ENCODE measurements around the gene IMMT.

The IMMT gene

GRCh38 chr2:86147793-86148192 lies 47.5 kb downstream of the IMMT start:
- no peak for TF ChIP-seq GATA2 (IDR thresholded peaks at IDR 0.05; ENCODE audit: low read depth, low read length)
- TF ChIP-seq GATA3 (IDR thresholded peaks at IDR 0.05; ENCODE audit: low read depth, low read length): no peak

- no peak for TF ChIP-seq GATA3 (IDR thresholded peaks at IDR 0.05; ENCODE audit: low read depth, low read length)
Measured at GRCh38 chr2:86143926-86144685, 51.2 kb downstream of the IMMT start.

- no peak for TF ChIP-seq GATA2 (IDR thresholded peaks at IDR 0.05; ENCODE audit: low read depth, low read length)
- no peak for TF ChIP-seq GATA3 (IDR thresholded peaks at IDR 0.05; ENCODE audit: low read depth, low read length)
Measured at GRCh38 chr2:86143307-86143706, 52.0 kb downstream of the IMMT start.

GRCh38 chr2:86142436-86143257 lies 52.6 kb downstream of the IMMT start:
- TF ChIP-seq GATA3 (IDR thresholded peaks at IDR 0.05; ENCODE audit: low read depth, low read length) (no peak), GATA2 (IDR thresholded peaks at IDR 0.05; ENCODE audit: low read depth, low read length) (no peak)

DNA sequence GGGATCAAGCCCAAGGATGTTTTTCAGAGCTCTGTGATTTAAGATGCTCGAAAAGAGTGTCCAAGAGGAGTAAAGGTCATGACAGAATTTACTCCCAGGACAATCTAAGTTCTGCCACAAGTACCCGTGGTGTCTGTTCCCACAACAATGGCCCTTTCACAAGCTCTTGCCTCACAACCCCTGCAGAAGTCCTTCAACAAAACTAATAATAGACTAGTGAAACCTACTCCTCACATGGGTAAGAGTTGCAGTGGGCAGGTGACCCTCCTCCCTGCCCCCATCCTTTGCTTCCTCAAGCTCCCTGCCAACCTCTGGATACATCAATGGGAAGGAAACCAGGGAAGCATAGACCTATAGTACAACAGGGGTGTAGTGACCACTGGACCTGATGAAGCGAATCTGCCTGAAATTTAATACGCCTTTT lies 54.3 kb downstream of the IMMT start:
- TF ChIP-seq GATA3 (IDR thresholded peaks at IDR 0.05; ENCODE audit: low read depth, low read length) (no peak), GATA2 (IDR thresholded peaks at IDR 0.05; ENCODE audit: low read depth, low read length) (no peak)

DNA sequence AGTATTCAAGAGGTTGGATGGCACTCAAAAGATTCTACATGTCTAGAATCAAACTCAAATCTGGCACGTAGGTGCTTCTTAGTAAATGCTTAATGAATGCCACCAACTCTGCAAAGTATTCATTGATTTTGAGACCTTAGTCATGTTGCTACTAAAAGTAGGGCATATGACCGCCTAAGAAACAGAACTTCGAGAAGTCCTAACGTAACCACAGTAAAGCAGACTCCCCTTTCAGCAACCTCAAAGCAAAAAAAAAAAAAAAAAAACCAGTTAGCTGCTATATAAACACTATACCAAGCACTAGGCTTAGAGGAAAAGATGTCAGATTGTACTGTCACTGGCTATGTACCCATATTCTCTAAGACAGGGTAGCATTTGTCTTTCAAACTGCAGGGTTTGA lies 55.3 kb downstream of the IMMT start:
- TF ChIP-seq GATA3 (IDR thresholded peaks at IDR 0.05; ENCODE audit: low read depth, low read length) (no peak), GATA2 (IDR thresholded peaks at IDR 0.05; ENCODE audit: low read depth, low read length) (no peak)

- TF ChIP-seq GATA3 (IDR thresholded peaks at IDR 0.05; ENCODE audit: low read depth, low read length): no peak
- TF ChIP-seq GATA2 (IDR thresholded peaks at IDR 0.05; ENCODE audit: low read depth, low read length): no peak
Measured at GRCh38 chr2:86138736-86139625, 56.3 kb downstream of the IMMT start.

DNA sequence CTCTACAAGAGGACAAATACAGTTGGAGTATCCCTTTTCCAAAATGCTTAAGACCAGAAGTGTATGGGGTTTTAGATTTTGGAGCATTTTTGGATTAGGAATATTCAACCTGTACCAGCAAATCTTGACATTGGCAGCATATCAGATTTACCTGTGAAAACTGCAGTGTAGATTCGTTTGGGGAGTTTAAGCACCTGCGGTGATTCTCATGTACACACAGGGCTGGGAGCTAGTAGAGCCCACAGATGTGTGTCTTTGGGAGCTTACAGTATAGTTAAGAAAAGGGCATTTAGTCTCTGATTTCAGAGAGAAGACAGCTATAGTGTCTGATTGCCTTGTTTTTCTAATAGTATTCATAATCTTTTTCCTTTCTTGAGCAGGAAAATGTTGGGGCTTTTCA lies 59.1 kb downstream of the IMMT start:
- no peak for TF ChIP-seq GATA2 (IDR thresholded peaks at IDR 0.05; ENCODE audit: low read depth, low read length)
- TF ChIP-seq GATA3 (IDR thresholded peaks at IDR 0.05; ENCODE audit: low read depth, low read length): no peak

- TF ChIP-seq GATA2 (IDR thresholded peaks at IDR 0.05; ENCODE audit: low read depth, low read length) (no peak), GATA3 (IDR thresholded peaks at IDR 0.05; ENCODE audit: low read depth, low read length) (no peak)
Measured at GRCh38 chr2:86135653-86136052, 59.6 kb downstream of the IMMT start.

DNA sequence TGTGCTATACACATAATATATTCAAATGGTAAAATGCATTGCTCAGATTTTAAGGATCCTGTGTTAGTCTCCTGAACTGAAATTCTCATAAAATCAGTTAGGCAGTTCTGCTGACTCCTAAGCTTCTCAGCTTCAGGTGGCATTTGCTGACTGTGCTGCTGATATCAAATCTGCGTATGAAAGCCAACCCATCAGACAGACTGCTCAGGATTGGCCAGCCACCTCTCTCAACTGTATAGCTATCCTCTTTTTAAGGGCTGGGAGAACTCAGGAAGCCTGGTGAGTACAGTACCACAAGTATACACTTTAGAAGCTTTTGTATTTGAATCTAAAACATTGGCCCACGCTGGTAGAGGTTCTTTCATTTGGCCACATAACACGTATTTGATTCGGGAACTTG lies 60.6 kb downstream of the IMMT start:
- TF ChIP-seq GATA3 (IDR thresholded peaks at IDR 0.05; ENCODE audit: low read depth, low read length) (no peak), GATA2 (IDR thresholded peaks at IDR 0.05; ENCODE audit: low read depth, low read length) (no peak)

DNA sequence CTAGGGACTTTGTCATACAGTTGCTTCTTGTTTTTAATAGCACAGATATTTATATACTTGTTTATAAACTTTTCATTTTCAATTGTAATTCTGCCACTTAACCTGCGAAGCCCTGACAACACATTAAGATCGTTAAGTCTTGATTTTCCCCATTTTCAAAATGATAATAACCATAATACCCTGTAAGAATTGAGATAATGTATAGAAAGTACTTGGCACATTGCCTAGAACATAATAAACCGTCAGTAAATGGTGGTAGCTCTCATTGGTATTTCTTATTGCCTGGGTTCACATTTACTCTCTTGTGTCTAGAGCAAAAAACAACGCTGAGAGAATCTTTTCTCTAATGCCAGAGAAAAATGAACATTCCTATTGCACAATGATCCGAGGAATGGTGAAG lies 70.6 kb downstream of the IMMT start:
- TF ChIP-seq GATA2 (IDR thresholded peaks at IDR 0.05; ENCODE audit: low read depth, low read length): no peak
- TF ChIP-seq GATA3 (IDR thresholded peaks at IDR 0.05; ENCODE audit: low read depth, low read length): no peak

DNA sequence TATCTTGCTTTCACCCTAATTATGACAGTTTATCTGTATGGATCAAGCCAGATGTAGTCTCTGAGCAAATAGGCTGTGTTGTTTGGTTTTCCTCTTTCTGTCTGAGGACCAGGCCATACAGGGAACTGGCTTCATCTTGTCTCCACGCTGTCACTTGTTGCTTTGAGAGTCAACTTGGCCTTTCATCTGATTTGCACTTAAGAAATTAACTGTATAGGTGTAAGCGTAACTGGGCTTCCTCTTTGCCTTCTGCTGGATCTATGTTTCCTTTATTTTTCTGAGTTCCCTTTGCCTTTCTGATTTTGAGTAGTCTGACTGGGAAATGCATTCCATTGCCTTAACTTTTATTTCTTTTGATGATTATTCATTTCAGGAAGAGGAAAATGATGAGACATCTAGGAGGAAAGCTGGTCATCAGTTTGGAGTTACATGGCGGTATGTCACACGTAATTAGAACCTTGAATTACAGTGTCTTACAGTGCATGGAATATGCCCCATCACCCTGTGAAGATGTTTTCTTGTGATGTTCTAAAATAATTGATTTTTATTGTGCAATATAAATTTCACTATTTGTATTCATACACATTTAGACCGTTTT lies 71.8 kb downstream of the IMMT start:
- TF ChIP-seq GATA3 (IDR thresholded peaks at IDR 0.05; ENCODE audit: low read depth, low read length) (no peak), GATA2 (IDR thresholded peaks at IDR 0.05; ENCODE audit: low read depth, low read length) (no peak)

DNA sequence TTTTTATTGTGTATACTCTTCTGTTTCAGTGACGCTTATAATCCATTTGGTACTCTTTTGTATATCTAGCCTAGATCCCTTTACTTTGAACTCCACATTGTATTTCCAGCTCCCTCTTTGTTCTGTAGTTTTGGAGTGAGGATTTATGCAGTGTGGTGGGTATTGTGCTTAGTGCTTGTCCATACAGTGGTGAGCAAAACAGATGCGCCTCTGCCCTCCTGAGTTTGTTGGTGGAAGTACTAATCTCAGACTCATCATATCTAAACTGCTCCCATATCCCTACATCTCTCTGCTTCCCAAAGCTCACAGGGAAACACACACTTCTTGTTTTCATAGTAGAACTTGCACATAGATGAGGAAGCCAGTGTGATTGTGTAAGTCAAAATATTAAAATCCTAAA lies 77.1 kb downstream of the IMMT start:
- TF ChIP-seq GATA2 (IDR thresholded peaks at IDR 0.05; ENCODE audit: low read depth, low read length): no peak
- no peak for TF ChIP-seq GATA3 (IDR thresholded peaks at IDR 0.05; ENCODE audit: low read depth, low read length)

DNA sequence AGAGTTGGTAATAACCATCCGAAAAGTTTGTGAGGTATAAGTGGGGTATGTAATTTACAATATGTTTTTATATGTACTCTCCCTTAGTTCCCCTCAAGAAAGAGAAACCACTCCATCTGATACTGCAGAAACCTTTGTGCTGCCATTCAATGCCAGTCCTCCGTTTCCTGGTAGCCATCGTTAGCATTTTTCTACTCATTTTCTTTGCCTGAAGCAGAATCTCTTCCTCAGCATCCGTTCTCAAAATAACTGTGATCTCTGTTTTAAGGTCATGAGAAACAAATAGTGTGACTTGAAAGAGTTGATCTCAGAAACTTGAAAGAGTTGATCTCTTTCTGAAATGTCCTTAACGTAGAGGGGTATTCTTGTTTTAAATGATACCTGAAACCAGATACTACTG lies 88.2 kb downstream of the IMMT start:
- TF ChIP-seq GATA3 (IDR thresholded peaks at IDR 0.05; ENCODE audit: low read depth, low read length) (no peak), GATA2 (IDR thresholded peaks at IDR 0.05; ENCODE audit: low read depth, low read length) (no peak)

Measured in SH-SY5Y (cell line).